Fibroblast of skin of back (primary cell): ENCODE results near the gene ERFE.

Source experiments
- DNase-seq: peaks from one replicate; pipeline ENCODE4 v3.0.0-alpha.2; 2013

Gene ERFE

DNA sequence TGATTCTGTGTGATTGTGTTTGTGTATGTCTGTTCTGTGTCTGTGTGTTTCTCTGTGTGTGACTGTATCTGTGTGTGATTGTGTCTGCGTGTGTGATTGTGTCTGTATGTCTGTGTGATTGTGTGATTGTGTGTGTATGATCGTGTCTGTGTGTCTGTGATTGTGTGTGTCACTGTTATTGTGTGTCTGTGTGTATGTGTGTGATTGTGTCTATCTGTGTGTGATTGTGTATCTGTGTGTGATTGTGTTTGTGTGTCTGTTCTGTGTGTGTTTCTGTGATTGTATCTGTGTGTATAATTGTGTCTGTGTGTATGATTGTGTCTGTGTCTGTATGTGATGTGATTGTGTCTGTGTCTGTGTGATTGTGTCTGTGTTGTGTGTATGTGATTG is 32.0 kb upstream of the ERFE start:
- DNase-seq, result no peak

DNA sequence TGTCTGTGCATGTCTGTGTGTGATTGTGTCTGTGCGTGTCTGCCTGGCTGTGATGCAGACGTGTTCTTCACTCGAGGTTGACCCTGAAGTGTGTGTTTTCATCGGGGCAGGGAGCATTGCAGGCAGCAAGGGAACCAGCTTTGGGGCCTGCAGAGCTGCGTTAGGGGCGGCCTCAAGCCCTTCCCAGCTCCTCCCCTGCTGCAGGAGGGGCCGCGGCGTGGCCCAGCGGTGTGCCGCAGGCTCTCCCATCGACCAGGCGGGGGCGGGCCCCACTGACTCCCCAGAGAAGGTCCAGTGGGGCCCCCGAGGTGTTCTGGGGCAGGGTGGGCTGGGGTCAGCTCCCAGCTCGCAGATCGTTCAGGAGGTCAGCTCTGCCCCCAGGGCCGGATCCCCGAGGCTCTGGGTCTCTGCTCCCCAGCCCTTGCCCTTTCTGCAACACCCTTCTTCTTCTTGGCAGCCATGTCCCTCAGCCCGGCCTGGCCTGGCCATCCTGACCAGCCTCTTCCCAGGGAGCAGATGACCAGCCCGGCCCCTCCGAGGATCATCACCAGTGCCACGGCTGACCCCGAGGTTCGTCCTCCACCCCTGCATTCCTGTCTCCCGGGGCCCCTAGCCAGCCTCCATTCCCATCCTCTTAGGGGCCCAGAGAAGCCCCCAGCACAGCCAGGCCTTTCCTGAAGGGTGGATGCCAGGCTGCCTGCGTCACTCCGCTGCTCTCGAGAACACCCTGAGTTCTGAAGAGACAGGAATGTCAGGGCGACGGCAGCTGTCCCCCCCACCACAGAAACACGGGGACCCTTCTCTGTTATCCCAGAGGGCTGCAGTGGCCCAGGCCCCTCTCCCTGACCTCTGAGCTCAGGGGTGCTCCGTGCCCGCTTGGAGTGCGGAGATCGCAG is 31.4 kb upstream of the ERFE start:
- peak; percentile 55 for DNase-seq

DNA sequence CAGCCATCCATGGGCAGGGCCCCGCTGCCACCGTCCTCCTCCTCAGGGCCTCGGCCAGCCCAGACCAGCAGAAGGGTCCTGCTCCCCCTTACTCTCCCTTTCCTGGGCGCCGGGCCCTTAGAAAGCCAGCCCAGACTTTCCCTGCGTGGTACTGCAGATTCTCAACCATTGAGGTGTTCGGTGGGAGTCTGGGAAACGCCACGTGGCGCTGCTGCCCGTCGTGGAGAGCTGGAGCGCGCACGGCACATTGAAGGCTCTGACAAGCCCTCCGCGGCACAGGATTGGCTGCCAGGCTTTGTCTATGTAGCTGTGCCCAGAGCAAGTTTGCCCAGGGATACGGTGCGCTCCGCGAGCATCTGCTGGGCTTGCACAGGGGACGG is 30.7 kb upstream of the ERFE start:
- DNase-seq, result no peak

DNA sequence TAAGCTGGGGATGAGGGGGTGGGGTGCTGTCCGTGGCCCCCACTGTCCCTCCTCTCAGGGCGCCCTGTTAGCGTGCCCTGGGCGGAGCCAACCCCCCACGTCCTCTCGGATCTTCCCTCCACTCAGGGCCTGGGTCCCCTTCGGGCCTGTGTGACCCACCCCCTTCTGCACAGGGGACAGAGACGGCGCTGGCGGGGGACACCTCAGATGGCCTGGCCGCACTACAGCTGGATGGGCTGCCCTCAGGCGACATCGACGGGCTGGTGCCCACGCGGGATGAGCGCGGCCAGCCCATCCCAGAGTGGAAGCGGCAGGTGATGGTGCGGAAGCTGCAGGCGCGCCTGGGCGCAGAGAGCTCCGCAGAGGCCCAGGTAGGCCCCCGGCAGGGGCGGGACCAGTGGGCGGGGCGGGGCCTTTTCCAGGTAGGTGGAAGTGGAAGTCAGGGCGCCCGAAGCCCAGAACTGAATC is 30.2 kb upstream of the ERFE start:
- DNase-seq, result no peak

GRCh38 chr2:238129166-238130010 is 29.4 kb upstream of the ERFE start:
- no peak for DNase-seq

GRCh38 chr2:238130111-238130695 is 28.6 kb upstream of the ERFE start:
- no peak for DNase-seq

- DNase-seq, result no peak
These were observed 27.8 kb upstream of the ERFE start for GRCh38 chr2:238130696-238131628.

DNA sequence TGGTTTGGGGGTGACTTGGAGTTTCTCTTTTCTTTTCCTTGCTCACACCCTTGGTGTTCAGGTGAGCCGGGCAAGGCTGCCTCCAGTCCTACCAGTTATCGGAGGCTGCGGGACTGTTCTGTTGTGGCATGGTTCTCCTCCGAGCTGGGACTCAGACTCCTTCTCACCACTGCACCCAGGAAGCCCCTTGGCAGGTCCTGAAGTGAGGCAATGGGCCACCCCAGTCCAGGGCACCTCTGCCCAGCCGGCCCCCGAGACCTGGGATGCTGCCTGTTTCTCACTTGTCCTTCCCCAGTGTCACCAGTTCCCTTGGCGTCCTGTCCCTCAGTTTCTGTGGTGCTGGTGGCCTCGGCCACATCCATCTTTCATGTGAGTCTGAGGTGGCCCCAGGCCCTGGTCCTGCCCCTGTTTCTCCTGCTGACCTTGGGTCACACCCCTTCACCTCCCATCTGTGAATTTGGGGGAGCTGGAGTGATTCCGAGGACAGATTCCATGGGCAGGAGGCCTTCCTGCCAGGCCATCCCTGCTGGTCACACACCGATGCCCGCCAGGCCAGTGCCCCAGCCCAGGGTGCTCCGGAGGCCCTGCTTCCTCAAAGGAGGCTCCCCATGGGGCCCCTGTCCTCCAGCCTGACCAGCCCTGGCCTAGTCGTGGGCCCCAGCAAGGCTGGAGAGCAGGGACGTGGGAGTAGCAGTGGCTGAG is 26.9 kb upstream of the ERFE start:
- no peak for DNase-seq

- no peak for DNase-seq
These were observed 26.0 kb upstream of the ERFE start for GRCh38 chr2:238132463-238133450.

DNA sequence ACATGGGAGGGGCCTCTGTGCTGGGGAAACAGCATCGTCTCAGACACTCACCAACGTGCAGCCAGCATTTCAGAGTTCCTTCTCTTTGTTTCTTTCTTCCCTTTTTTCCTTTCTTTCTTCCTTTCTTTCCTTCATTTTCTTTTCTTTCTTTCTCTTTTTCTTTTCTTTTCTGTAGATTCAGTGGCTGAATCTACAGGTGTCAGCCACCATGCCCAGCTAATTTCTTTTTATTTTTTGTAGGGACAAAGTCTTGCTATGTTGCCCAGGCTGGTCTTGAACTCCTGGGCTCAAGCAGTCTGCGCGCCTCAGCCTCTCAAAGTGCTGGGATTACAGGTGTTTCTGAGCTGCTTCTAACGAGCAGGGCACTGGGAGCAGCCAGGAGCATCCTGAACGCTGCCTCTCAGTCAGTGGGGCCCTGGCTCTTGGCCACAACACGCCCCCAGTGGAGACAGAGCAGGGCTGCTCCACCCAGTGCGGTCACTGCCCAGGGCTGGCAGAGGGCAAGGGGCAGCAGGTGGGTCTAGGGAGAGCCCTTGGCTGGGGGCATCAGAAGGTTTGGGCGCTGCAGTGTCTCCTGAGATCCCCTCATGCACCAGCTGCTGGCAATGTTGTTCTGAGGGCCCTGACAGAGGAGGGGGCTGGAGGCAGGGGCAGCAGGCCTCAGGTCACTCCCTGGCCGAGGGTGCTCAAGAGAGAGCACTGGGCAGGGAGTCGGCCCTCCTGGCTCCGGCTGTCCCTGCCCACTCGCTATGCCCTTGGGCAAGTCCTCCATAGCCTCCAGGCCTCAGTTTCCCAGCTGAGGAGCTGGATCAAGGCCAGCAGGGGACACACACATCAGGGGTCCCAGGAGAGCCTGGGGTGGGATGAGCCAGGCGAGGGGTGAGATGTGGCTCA is 25.0 kb upstream of the ERFE start:
- no peak for DNase-seq

GRCh38 chr2:238134393-238134785 is 24.4 kb upstream of the ERFE start:
- DNase-seq, result no peak

- DNase-seq, result no peak
These were observed 23.1 kb upstream of the ERFE start for GRCh38 chr2:238135601-238136150.

DNA sequence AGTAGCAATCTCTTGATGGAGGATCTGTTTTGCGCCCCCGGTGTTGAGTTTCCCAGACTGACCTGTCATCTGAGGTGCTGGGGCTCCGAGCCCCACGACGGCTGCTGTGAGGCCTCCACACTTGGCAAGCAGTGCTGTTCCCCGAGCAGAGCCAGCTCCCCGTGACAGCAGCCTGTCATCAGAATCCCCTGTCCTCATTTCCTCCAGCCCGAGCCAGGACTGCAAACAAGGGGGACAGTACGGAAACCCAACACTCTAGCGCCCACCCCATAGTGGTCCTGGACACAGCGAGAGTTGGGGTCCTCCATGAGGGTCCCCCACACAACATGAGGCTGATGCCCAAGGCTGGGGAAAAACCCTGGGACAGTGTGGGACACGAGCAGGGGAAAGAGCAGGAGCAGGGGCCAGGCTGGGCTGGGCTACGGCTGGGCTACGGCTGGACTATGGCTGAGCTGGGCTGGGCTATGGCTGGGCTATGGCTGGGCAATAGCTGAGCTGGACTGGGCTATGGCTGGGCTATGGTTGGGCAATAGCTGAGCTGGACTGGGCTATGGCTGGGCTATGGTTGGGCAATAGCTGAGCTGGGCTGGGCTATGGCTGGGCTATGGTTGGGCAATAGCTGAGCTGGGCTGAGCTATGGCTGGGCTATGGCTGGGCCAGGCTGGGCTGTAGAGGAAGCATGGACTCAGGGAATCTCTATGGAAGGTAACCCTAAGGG is 21.8 kb upstream of the ERFE start:
- DNase-seq, result peak; percentile 41

GRCh38 chr2:238137885-238138284 is 20.9 kb upstream of the ERFE start:
- no peak for DNase-seq

DNA sequence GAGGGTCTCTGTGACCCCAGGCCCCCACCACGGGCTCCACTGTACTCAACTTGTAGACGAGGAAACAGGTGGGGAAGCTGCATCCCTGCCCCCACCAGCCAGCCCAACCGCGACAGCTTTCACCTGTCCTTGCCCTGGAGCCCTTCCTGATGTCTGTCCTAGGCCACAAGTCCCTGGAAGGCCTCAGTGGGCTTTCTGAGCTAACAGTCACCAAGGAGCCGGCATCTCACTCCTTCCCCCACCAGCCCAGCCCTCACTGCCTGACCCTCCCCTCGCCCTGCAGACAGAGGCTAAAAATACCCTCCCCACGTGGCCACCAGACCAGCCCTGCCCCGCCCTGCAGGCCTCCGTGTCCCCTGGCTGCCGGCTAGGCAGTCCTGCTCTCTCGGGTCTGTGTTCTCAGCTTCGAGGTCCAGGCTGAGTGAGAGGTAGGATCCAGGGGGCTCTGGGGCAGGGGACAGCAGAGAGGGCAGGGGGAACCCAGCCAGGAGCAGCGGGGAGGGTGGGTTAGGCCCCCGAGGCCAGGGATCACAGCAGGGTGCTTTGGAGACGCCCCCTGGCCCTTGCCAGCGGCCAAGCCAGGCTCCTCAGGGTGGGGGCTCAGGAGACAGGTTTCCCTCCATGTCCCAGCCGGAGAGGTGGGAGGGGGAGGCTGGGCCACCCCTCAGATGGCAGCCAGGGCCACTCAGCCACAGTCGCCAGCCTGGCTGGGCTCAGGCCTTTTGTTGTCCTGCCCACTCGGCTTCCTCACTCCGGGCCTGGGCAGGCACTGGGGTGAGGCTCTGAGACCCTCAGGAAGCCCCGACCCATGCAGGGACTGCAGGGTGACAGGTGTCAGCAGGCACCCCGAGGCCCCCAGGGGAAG is 20.2 kb upstream of the ERFE start, which contains the start of gene KLHL30:
Gene KLHL30 (plus strand): TSS at position 338 of the 865 bp plus-strand sequence. CDS start 2,087 bp downstream, outside the sequence.
- DNase-seq, result peak; percentile 44

- DNase-seq, result peak; percentile 31
These were observed 19.4 kb upstream of the ERFE start for GRCh38 chr2:238139196-238140039.
